Astrocyte (in vitro differentiated cells and primary cell): ENCODE results near the gene TTC7B. TPM values are rescaled to one million over a fixed set of nuclear protein-coding genes. Genes with fewer than 3 reads are reported as not detected.

Source experiments
- DNase-seq: peaks from one replicate; pipeline ENCODE4 v3.0.0-alpha.2; 2010; ENCODE audit warnings: low read depth
- FAIRE-seq: peaks from 2 replicates; lab custom pipeline; 2011; peaks lifted over from hg19 to GRCh38; lab: Jason Lieb, UNC
- H2AFZ ChIP-seq: 2 replicates; pipeline ENCODE4 v1.6.0; 2012; ENCODE audit warnings: low read depth, low read length, inconsistent platforms
- H3K27ac ChIP-seq: 2 replicates; pipeline ENCODE4 v1.5.1; 2011; ENCODE audit warnings: low read depth, low read length, inconsistent platforms
- H3K27me3 ChIP-seq: 2 replicates; pipeline ENCODE4 v1.6.0; 2011; ENCODE audit warnings: low read length, inconsistent platforms; ENCODE audit not compliant: insufficient read depth
- H3K36me3 ChIP-seq: 2 replicates; pipeline ENCODE4 v1.5.1; 2011; ENCODE audit warnings: low read length, inconsistent platforms; ENCODE audit not compliant: insufficient read depth
- H3K4me1 ChIP-seq: 2 replicates; pipeline ENCODE4 v1.5.1; 2011; ENCODE audit warnings: low read length, inconsistent platforms; ENCODE audit not compliant: insufficient read depth
- H3K4me2 ChIP-seq: 2 replicates; pipeline ENCODE4 v1.6.0; 2012; ENCODE audit warnings: low read length, inconsistent platforms
- H3K4me3 ChIP-seq: 2 replicates; pipeline ENCODE4 v1.5.1; 2011; ENCODE audit warnings: low read depth, mild to moderate bottlenecking, low read length, inconsistent platforms; ENCODE audit not compliant: insufficient read depth
- H3K79me2 ChIP-seq: 2 replicates; pipeline ENCODE4 v1.6.0; 2012; ENCODE audit warnings: mild to moderate bottlenecking, low read length, inconsistent platforms; ENCODE audit not compliant: insufficient read depth
- H3K9ac ChIP-seq: 2 replicates; pipeline ENCODE4 v1.6.0; 2012; ENCODE audit warnings: mild to moderate bottlenecking, low read length, inconsistent platforms
- H3K9me3 ChIP-seq: 2 replicates; pipeline ENCODE4 v1.5.1; 2012; ENCODE audit warnings: low read depth, mild to moderate bottlenecking, low read length, inconsistent platforms; ENCODE audit not compliant: insufficient read depth
- H4K20me1 ChIP-seq: 2 replicates; pipeline ENCODE4 v1.6.0; 2012; ENCODE audit warnings: low read length, inconsistent platforms; ENCODE audit not compliant: insufficient read depth
- H3K27ac Mint-ChIP-seq: one replicate; pipeline ENCODE4 v1.8.0; 2021; ENCODE audit warnings: mild to moderate bottlenecking, mixed read lengths; ENCODE audit not compliant: unreplicated experiment
- H3K27me3 Mint-ChIP-seq: one replicate; pipeline ENCODE4 v1.8.0; 2021; ENCODE audit warnings: low read depth, mixed read lengths; ENCODE audit not compliant: unreplicated experiment
- H3K36me3 Mint-ChIP-seq: one replicate; pipeline ENCODE4 v1.8.0; 2021; ENCODE audit warnings: low read depth, mixed read lengths; ENCODE audit not compliant: unreplicated experiment
- H3K4me1 Mint-ChIP-seq: one replicate; pipeline ENCODE4 v1.8.0; 2021; ENCODE audit warnings: low read depth, mixed read lengths; ENCODE audit not compliant: unreplicated experiment
- H3K4me3 Mint-ChIP-seq: one replicate; pipeline ENCODE4 v1.8.0; 2021; ENCODE audit warnings: mild to moderate bottlenecking, moderate library complexity, mixed read lengths; ENCODE audit not compliant: unreplicated experiment
- H3K9me3 Mint-ChIP-seq: one replicate; pipeline ENCODE4 v1.8.0; 2021; ENCODE audit warnings: mild to moderate bottlenecking, mixed read lengths; ENCODE audit not compliant: unreplicated experiment
- EZH2 ChIP-seq: IDR thresholded peaks from 2 replicates; pipeline ENCODE4 v1.6.1; 2012; ENCODE audit warnings: mild to moderate bottlenecking, low read length, inconsistent platforms; ENCODE audit not compliant: insufficient read depth
- total RNA-seq: library from RNA; stranded (reverse); gene quantifications from 2 replicates; pipeline ENCODE4 v1.2.1, GENCODE V29; 2021
- TF ChIP-seq, protein P1 (sequence below): IDR thresholded peaks from 2 replicates; pipeline ENCODE4 v1.5.1; 2011; ENCODE audit warnings: low read depth, mild to moderate bottlenecking, inconsistent platforms, low read length, moderate library complexity; ENCODE audit not compliant: insufficient read depth

TTC7B gene
- total RNA-seq, 1 donor from 2014 or later: 42.1 TPM

DNA sequence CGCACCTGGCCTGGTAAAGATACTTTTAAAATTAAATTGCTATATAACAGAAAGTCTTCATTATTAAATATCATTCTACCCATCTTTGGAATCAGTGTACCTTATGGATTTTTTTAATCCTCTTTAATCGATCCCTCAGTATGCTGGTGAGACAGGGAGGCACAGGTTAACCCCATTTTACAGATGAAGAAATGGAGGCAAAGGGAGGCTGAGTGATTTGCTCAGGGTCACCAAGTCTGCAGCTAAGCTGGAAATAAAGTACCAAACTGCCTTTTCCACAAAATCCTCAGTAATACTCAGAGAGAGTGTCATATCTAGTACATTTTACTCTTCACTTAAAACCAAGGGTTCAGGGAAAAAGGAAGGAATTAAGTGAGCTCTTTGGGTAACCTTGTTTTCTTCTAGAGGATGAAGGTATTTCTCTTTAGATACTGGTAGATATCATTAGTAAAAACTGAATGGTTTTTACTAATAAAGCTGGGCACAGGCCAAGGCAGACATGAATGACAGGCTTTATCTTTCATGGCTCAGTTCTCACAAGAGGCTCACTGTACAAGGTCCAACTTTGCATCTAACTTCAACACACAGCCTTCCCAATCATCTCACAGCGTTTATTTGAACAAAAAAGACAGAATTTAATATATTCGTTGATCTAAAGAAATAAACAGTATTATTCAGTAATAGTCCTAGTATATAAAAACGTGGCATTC lies 35.3 kb upstream of the TTC7B start:
- TF ChIP-seq, protein P1, sequence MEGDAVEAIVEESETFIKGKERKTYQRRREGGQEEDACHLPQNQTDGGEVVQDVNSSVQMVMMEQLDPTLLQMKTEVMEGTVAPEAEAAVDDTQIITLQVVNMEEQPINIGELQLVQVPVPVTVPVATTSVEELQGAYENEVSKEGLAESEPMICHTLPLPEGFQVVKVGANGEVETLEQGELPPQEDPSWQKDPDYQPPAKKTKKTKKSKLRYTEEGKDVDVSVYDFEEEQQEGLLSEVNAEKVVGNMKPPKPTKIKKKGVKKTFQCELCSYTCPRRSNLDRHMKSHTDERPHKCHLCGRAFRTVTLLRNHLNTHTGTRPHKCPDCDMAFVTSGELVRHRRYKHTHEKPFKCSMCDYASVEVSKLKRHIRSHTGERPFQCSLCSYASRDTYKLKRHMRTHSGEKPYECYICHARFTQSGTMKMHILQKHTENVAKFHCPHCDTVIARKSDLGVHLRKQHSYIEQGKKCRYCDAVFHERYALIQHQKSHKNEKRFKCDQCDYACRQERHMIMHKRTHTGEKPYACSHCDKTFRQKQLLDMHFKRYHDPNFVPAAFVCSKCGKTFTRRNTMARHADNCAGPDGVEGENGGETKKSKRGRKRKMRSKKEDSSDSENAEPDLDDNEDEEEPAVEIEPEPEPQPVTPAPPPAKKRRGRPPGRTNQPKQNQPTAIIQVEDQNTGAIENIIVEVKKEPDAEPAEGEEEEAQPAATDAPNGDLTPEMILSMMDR: no peak
- no peak for TF ChIP-seq EZH2
- H3K36me3 ChIP-seq: no peaks in the 10 kb centered on the region
- no peaks in the 10 kb centered on the region for H3K79me2 ChIP-seq
- H3K4me1 Mint-ChIP-seq: peaks cover 20% of the 10 kb centered on the region
- H3K9ac ChIP-seq: no peak overlapping the region
- H3K4me1 ChIP-seq: peaks cover 9% of the 10 kb centered on the region
- FAIRE-seq: no peak
- H4K20me1 ChIP-seq: no peaks in the 10 kb centered on the region
- H3K4me3 ChIP-seq: no peak overlapping the region
- H3K27ac ChIP-seq: no peak overlapping the region
- no peak for DNase-seq
- H3K36me3 Mint-ChIP-seq: no peaks in the 10 kb centered on the region
- peak overlapping the region; percentile 83 for H3K27ac Mint-ChIP-seq
- H2AFZ ChIP-seq: no peak overlapping the region
- no peaks in the 10 kb centered on the region for H3K27me3 Mint-ChIP-seq
- H3K4me2 ChIP-seq: no peak overlapping the region
- no peak overlapping the region for H3K4me3 Mint-ChIP-seq
- H3K27me3 ChIP-seq: no peaks in the 10 kb centered on the region
- H3K9me3 ChIP-seq: no peaks in the 10 kb centered on the region
- H3K9me3 Mint-ChIP-seq: no peaks in the 10 kb centered on the region

DNA sequence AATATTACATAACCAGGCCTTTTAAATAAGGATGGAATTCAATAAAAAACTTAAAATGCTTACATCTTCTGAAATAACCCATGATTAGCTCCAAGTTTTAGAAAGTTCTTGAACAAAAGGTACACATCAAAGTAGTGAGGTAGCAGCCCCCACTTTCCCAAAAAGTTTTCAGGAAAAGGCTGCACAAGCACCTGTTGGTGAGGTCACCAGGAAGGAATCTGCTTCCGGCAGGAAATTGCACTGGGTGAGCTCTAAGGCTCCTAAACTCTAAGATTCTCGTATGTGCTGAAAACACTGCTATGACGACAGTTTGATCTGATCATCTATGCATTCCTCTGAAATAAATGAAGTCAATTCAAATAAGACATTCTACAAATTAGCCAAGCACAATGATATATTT lies 34.3 kb upstream of the TTC7B start:
- H3K36me3 Mint-ChIP-seq: no peaks in the 10 kb centered on the region
- H3K27ac Mint-ChIP-seq: peak overlapping the region; percentile 77
- H3K4me2 ChIP-seq: peak overlapping the region; percentile 57

More for the DNA sequence above, 34.3 kb upstream of the TTC7B start:
- Histone ChIP-seq H4K20me1 (no peaks in the 10 kb centered on the region), H3K27me3 (no peaks in the 10 kb centered on the region), H3K9me3 (no peaks in the 10 kb centered on the region), H3K4me1 (peaks cover 9% of the 10 kb centered on the region), H3K27ac (no peak overlapping the region), H3K79me2 (no peaks in the 10 kb centered on the region), H3K36me3 (no peaks in the 10 kb centered on the region), H3K4me3 (no peak overlapping the region), H2AFZ (no peak overlapping the region), H3K9ac (no peak overlapping the region)
- FAIRE-seq (no peak), DNase-seq (peak; percentile 71)
- no peaks in the 10 kb centered on the region for H3K27me3 Mint-ChIP-seq
- no peaks in the 10 kb centered on the region for H3K9me3 Mint-ChIP-seq
- TF ChIP-seq, protein P1: no peak
- no peak for TF ChIP-seq EZH2
- H3K4me3 Mint-ChIP-seq: no peak overlapping the region
- peaks cover 20% of the 10 kb centered on the region for H3K4me1 Mint-ChIP-seq
